HepG2 (cell line): ENCODE data around the gene EMILIN1. TPM values are rescaled to one million over a fixed set of nuclear protein-coding genes. Genes with fewer than 3 reads are reported as not detected.

ENCODE experiments used
- ATAC-seq: fragments of 200-7000 bp; cut with Tn5 transposase; 3 replicates; pipeline ENCODE4 v1.9.1; 2020; ENCODE audit warnings: mild to moderate bottlenecking, moderate library complexity
- BruUV-seq: library from RNA; stranded (reverse); fragments of 400-500 nt; replicated peaks from 2 replicates; lab custom pipeline; 2021; lab: Mats Ljungman, UMichigan
- CTCF ChIA-PET: fragments of 300-600 bp; formaldehyde crosslinking; extraction: SDS; loops from one replicate; lab custom pipeline; 2021; ENCODE audit warnings: low total read pairs, inconsistent platforms, low intra/inter-chr PET ratio; lab: Yijun Ruan, JAX
- POLR2A ChIA-PET: fragments of 350-600 bp; sonication (Branson Sonifier 250); formaldehyde crosslinking; loops from one replicate; lab custom pipeline; 2020; ENCODE audit warnings: antibody characterized with exemption, inconsistent platforms; lab: Yijun Ruan, JAX
- DNase-seq: peaks from one replicate; pipeline ENCODE4 v3.0.0-alpha.2; 2015; ENCODE audit warnings: low spot score
- FAIRE-seq: peaks from 3 replicates; lab custom pipeline; 2011; peaks lifted over from hg19 to GRCh38; lab: Jason Lieb, UNC
- H2AFZ ChIP-seq: one replicate; pipeline ENCODE4 v1.6.1; 2011; ENCODE audit warnings: low read length, inconsistent platforms
- H3K27ac ChIP-seq: fragments of 300-600 bp; 3 replicates; pipeline ENCODE4 v1.8.0; 2011; ENCODE audit warnings: mixed run types, mild to moderate bottlenecking, mixed read lengths, low read length, inconsistent platforms; ENCODE audit not compliant: insufficient read depth; ENCODE audit errors: extremely low read length
- H3K27me3 ChIP-seq, 2 experiments: fragments of 200-600 bp in 1 of 2; 2 replicates in 1 of 2; 3 replicates in 1 of 2; pipeline versions ENCODE4 v1.6.0 to v1.8.0; 2011; ENCODE audit warnings: low read length in 2 of 2, mild to moderate bottlenecking in 2 of 2, moderate library complexity in 2 of 2, inconsistent platforms in 1 of 2; ENCODE audit not compliant: insufficient read depth in 2 of 2, control insufficient read depth in 1 of 2
- H3K36me3 ChIP-seq, 2 experiments: fragments of 200-600 bp in 1 of 2; replicated peaks in 1 of 2; 2 replicates in 1 of 2; 3 replicates in 1 of 2; pipeline versions ENCODE4 v1.5.1 to v1.8.0; 2011; ENCODE audit warnings: low read length in 2 of 2, inconsistent platforms in 1 of 2; ENCODE audit not compliant: insufficient read depth in 2 of 2, control insufficient read depth in 1 of 2
- H3K4me1 ChIP-seq: 2 replicates; pipeline ENCODE4 v1.5.1; 2012; ENCODE audit warnings: low read length, inconsistent platforms; ENCODE audit not compliant: insufficient read depth
- H3K4me2 ChIP-seq: 2 replicates; pipeline ENCODE4 v1.6.0; 2011; ENCODE audit warnings: low read depth, low read length, inconsistent platforms
- H3K4me3 ChIP-seq, 3 experiments: fragments of 200-600 bp in 1 of 3; sonication (generic), shearing (Covaris generic) in 1 of 3; replicated peaks in 1 of 3; 2 replicates each; pipeline ENCODE4 v1.5.1; 2011 to 2016; ENCODE audit warnings: low read length in 3 of 3, inconsistent platforms in 2 of 3, low read depth in 2 of 3, mild to moderate bottlenecking in 2 of 3, control low read depth in 1 of 3, mixed read lengths in 1 of 3; ENCODE audit not compliant: insufficient read depth in 1 of 3
- H3K79me2 ChIP-seq: one replicate; pipeline ENCODE4 v1.6.1; 2011; ENCODE audit warnings: low read length, inconsistent platforms; ENCODE audit not compliant: insufficient read depth
- H3K9ac ChIP-seq: 2 replicates; pipeline ENCODE4 v1.6.0; 2011; ENCODE audit warnings: mild to moderate bottlenecking, low read depth, low read length, inconsistent platforms; ENCODE audit not compliant: insufficient read depth
- H3K9me3 ChIP-seq: 2 replicates; pipeline ENCODE4 v1.5.1; 2012; ENCODE audit warnings: mild to moderate bottlenecking, low read length
- H4K20me1 ChIP-seq: 2 replicates; pipeline ENCODE4 v1.6.0; 2011; ENCODE audit warnings: inconsistent platforms, mild to moderate bottlenecking, low read length, moderate library complexity; ENCODE audit not compliant: insufficient read depth
- HNF4A ChIP-seq: sonication (generic); formaldehyde crosslinking; IDR thresholded peaks from 2 replicates; pipeline ENCODE4 v1.4.0; 2020; ENCODE audit warnings: missing genetic modification reagents
- IKZF1 ChIP-seq: fragments of 450-650 bp; IDR thresholded peaks from 2 replicates; pipeline ENCODE4 v1.7.1; 2016
- MXI1 ChIP-seq: IDR thresholded peaks from 3 replicates; pipeline ENCODE4 v1.6.1; 2012; ENCODE audit warnings: low read depth, low read length, inconsistent platforms, borderline replicate concordance
- NCOA5 ChIP-seq: sonication (generic); formaldehyde crosslinking; IDR thresholded peaks from 2 replicates; pipeline ENCODE4 v1.4.0; 2020; ENCODE audit warnings: missing genetic modification reagents
- PHF20 ChIP-seq: sonication (generic); formaldehyde crosslinking; IDR thresholded peaks from 2 replicates; pipeline ENCODE4 v1.5.0; 2020; ENCODE audit warnings: mild to moderate bottlenecking, missing genetic modification reagents
- ZFP36L1 ChIP-seq: sonication (generic); formaldehyde crosslinking; IDR thresholded peaks from 2 replicates; pipeline ENCODE4 v1.8.0; 2022; ENCODE audit warnings: mild to moderate bottlenecking, missing genetic modification reagents, moderate library complexity
- ZMYM3 ChIP-seq: sonication (generic); formaldehyde crosslinking; IDR thresholded peaks from 2 replicates; pipeline ENCODE4 v1.5.1; 2020; ENCODE audit warnings: mild to moderate bottlenecking, missing genetic modification reagents
- ZNF124 ChIP-seq: sonication (generic); formaldehyde crosslinking; IDR thresholded peaks from 2 replicates; pipeline ENCODE4 v1.4.0; 2020; ENCODE audit warnings: missing genetic modification reagents
- ZNF350 ChIP-seq: sonication (generic); formaldehyde crosslinking; IDR thresholded peaks from 2 replicates; pipeline ENCODE4 v1.4.0; 2020; ENCODE audit warnings: mild to moderate bottlenecking, low read depth, missing genetic modification reagents, borderline replicate concordance
- ZNF501 ChIP-seq: sonication (generic); formaldehyde crosslinking; IDR thresholded peaks from 2 replicates; pipeline ENCODE4 v1.5.1; 2020; ENCODE audit warnings: mild to moderate bottlenecking, moderate library complexity, missing genetic modification reagents
- ZNF597 ChIP-seq: sonication (generic); formaldehyde crosslinking; IDR thresholded peaks from 2 replicates; pipeline ENCODE4 v1.5.0; 2020; ENCODE audit warnings: missing genetic modification reagents
- ZNF687 ChIP-seq: sonication (generic); formaldehyde crosslinking; IDR thresholded peaks from 2 replicates; pipeline ENCODE4 v1.5.1; 2020; ENCODE audit warnings: mild to moderate bottlenecking, missing genetic modification reagents, moderate library complexity
- ZNF761 ChIP-seq: sonication (generic); formaldehyde crosslinking; conservative IDR thresholded peaks from 2 replicates; pipeline ENCODE4 v1.4.0; 2020; ENCODE audit warnings: mild to moderate bottlenecking, missing genetic modification reagents
- ZNF879 ChIP-seq: sonication (generic); formaldehyde crosslinking; IDR thresholded peaks from 2 replicates; pipeline ENCODE4 v1.8.1; 2023; ENCODE audit warnings: missing genetic modification reagents
- WGBS: methylation state at CpG from one replicate; pipeline ENCODE4 v1.1.6; 2017; ENCODE audit warnings: low lambda C conversion rate; 5-methylcytosine and 5-hydroxymethylcytosine counted together
- in situ Hi-C: cut with HindIII; loops from 2 replicates; pipeline ENCODE4 v1.10.0; 2017; ENCODE audit warnings: low pct_unique_long_range_greater_than_20kb; ENCODE audit not compliant: extremely low pct_ligation_motif_present
- intact Hi-C: fragments of 100-400 bp; cut with micrococcal nuclease; formaldehyde crosslinking; loops from one replicate; pipeline ENCODE4 v1.10.0; 2022; ENCODE audit not compliant: unreplicated experiment
- polyA plus RNA-seq, 8 experiments: library from polyadenylated mRNA; depleted of rRNA in 3 of 8; stranded (reverse) in 7 of 8; unstranded in 1 of 8; fragments of >200 nt; fragmentation: Illumina TruSeq in 4 of 8; extraction: Trizol in 4 of 8; gene quantifications; 2 replicates each; pipeline versions ENCODE4 v1.2.1 to v1.2.3, GENCODE V29; 2011 to 2016; ENCODE audit warnings: low read depth in 4 of 8, missing spikeins in 1 of 8, mixed read lengths in 1 of 8; ENCODE audit not compliant: insufficient read depth in 1 of 8
- total RNA-seq, 5 experiments: library from RNA; depleted of rRNA; stranded (reverse); fragments of >200 nt; fragmentation: Illumina TruSeq; extraction: Trizol; gene quantifications; 2 replicates each; pipeline ENCODE4 v1.2.3, GENCODE V29; 2016; ENCODE audit warnings: low read depth in 1 of 5
- TF ChIP-seq, protein P1 (sequence below): sonication (generic); formaldehyde crosslinking; IDR thresholded peaks from 2 replicates; pipeline ENCODE4 v1.8.1; 2023; ENCODE audit warnings: missing genetic modification reagents, mild to moderate bottlenecking, borderline replicate concordance

The EMILIN1 gene
- total and polyA plus RNA-seq, 2 of the 13 experiments (the other 11 are each of a cell fraction or from before 2014, with no cell fraction given), result 8.1 to 9.7 TPM

GRCh38 chr2:27102329-27102728 lies 23.9 kb downstream of the EMILIN1 start (continued):
- TF ChIP-seq ZNF687 (CRISPR knock-in tag), result peak; percentile 9; the same call in 1 of the 2 replicates
- TF ChIP-seq ZNF597, result no peak
- no peak for TF ChIP-seq ZNF501 (CRISPR knock-in tag)
- TF ChIP-seq, protein P1, sequence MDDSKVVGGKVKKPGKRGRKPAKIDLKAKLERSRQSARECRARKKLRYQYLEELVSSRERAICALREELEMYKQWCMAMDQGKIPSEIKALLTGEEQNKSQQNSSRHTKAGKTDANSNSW (CRISPR knock-in tag), result no peak
- TF ChIP-seq ZNF350, result 0 out of 2 replicates have a peak, but pooled peaks have one; percentile 20
- TF ChIP-seq NCOA5, result no peak
- no peak for TF ChIP-seq ZNF124 (CRISPR knock-in tag)
- TF ChIP-seq, all 625 proteins: peak for 5

GRCh38 chr2:27105981-27106380 lies 27.6 kb downstream of the EMILIN1 start:
- DNase-seq (no peak), ATAC-seq (no peak), FAIRE-seq (no peak)
- Histone ChIP-seq H3K4me1 (no peaks in the 10 kb centered on the region), H3K9ac (no peak overlapping the region), H3K27ac (no peak overlapping the region), H3K36me3 (no peaks in the 10 kb centered on the region; a peak in 1 of 5 replicates), H3K79me2 (no peaks in the 10 kb centered on the region), H4K20me1 (no peaks in the 10 kb centered on the region), H3K9me3 (no peaks in the 10 kb centered on the region), H3K4me3 (no peak overlapping the region), H2AFZ (no peak overlapping the region), H3K4me2 (no peak overlapping the region), H3K27me3 (no peaks in the 10 kb centered on the region)
- 64% methylated on average over 3 of the region's 3 CpGs for WGBS
- intact Hi-C loops, result no loop called here
- no TSS peak for BruUV-seq
- CTCF ChIA-PET, result no interaction called here
- no peak for TF ChIP-seq HNF4A
- no peak for TF ChIP-seq ZNF879
- TF ChIP-seq ZNF761, result no peak
- no peak for TF ChIP-seq IKZF1
- no peak for TF ChIP-seq ZFP36L1 (CRISPR knock-in tag)
- TF ChIP-seq MXI1, result no peak
- no peak for TF ChIP-seq ZMYM3
- no peak for TF ChIP-seq PHF20 (CRISPR knock-in tag)
- in situ Hi-C loops, result no loop called here
- POLR2A ChIA-PET, result interaction anchor here (1.0 to 1.9 kb wide), 2 partner anchors 12 to 19 kb away, joined by 3 to 6 read pairs; partner anchors contain the start of gene KHK
